Measurements from ENCODE around the gene ENDOG.
A peak's percentile ranks its signal among the peaks of the same experiment; 100 is the strongest.
"Not testable (repeated sequence)": the region's sequence is repeated elsewhere in the genome, so short reads cannot be mapped to it uniquely, and the experiment has no call there.

Gene ENDOG

DNA sequence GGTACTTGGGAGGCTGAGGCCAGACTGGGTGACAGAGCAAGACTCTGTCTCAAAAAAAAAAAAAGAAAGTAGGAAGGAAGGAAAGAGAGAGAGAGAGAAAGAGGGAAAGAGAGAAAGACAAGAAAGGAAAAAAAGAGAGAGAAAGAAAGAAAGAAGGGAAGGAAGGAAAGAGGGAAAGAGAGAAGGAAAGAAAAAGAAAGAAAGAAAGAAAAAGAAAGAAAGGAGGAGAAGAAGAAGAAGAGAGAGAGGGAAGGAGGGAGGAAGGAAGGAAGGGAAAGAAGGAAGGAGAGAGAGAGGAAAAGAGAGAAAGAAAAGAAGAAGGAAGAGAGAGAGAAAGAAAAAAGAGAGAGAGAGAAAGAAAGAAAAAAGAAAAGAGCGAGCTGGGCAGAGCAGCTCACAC, 43.5 kb upstream of the ENDOG start:
- DNase-seq (ENCODE audit: low read depth), result no peak
- TF ChIP-seq, protein P1, sequence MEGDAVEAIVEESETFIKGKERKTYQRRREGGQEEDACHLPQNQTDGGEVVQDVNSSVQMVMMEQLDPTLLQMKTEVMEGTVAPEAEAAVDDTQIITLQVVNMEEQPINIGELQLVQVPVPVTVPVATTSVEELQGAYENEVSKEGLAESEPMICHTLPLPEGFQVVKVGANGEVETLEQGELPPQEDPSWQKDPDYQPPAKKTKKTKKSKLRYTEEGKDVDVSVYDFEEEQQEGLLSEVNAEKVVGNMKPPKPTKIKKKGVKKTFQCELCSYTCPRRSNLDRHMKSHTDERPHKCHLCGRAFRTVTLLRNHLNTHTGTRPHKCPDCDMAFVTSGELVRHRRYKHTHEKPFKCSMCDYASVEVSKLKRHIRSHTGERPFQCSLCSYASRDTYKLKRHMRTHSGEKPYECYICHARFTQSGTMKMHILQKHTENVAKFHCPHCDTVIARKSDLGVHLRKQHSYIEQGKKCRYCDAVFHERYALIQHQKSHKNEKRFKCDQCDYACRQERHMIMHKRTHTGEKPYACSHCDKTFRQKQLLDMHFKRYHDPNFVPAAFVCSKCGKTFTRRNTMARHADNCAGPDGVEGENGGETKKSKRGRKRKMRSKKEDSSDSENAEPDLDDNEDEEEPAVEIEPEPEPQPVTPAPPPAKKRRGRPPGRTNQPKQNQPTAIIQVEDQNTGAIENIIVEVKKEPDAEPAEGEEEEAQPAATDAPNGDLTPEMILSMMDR (IDR thresholded peaks at IDR 0.05; ENCODE audit: low read depth, low read length, missing control alignments), result no peak
- no peak overlapping the region for H3K4me3 ChIP-seq (ENCODE audit: low read depth, low read length)
- in situ Hi-C loops (cut with HindIII; ENCODE audit: low sequenced_read_pairs), result no loop called here

DNA sequence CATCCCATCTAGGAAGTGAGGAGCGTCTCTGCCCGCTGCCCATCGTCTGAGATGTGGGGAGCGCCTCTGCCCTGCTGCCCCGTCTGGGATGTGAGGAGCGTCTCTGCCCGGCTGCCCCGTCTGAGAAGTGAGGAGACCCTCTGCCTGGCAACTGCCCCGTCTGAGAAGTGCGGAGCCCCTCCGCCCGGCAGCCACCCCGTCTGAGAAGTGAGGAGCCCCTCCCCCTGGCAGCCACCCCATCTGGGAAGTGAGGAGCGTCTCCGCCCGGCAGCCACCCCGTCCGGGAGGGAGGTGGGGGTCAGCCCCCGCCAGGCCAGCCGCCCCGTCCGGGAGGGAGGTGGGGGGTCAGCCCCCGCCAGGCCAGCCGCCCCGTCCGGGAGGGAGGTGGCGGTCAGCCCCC, 38.2 kb upstream of the ENDOG start:
- H3K4me3 ChIP-seq (ENCODE audit: low read depth, low read length); in situ Hi-C loops (cut with HindIII; ENCODE audit: low sequenced_read_pairs); DNase-seq (ENCODE audit: low read depth): not testable (repeated sequence)

DNA sequence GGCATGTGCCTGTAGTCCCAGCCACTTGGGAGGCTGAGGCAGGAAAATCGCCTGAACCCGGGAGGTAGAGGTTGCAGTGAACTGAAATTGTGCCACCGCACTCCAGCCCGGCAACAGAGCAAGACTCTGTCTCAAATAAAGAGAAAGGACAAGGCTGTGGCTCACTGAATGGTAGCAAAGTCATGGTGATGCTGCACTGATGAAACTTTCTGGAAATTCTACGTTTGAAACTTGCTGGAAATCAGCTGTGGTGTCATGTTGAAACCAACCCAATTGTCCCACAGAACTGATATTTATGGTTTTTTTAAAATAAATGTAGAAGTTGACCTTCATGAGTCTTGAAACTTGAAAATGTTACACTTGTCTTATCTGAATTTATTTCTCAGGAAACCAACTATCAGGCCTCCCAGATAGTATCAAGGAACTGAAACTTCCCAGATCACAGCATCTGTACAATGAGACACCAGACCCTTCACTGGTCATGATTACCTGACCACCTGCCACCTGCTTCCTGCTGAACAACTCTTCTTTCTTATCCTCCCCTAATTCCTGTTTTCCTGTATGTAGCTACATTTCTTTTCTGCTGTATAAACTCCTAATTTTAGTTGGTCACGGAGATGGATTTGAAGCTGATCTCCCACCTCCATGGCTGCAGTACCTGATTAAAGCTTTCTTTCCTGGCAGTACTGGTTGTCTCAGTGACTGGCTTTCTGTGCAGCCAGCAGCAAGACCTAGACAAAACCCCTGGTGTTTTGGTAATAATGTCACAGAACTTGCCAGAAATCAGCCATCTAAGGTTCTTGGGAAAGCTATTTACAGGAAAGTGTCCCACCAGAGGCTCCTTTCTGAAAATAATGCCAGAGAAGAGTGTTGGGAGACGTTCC, 36.9 kb upstream of the ENDOG start:
- TF ChIP-seq, protein P1 (IDR thresholded peaks at IDR 0.05; ENCODE audit: low read depth, low read length, missing control alignments), result no peak

DNA sequence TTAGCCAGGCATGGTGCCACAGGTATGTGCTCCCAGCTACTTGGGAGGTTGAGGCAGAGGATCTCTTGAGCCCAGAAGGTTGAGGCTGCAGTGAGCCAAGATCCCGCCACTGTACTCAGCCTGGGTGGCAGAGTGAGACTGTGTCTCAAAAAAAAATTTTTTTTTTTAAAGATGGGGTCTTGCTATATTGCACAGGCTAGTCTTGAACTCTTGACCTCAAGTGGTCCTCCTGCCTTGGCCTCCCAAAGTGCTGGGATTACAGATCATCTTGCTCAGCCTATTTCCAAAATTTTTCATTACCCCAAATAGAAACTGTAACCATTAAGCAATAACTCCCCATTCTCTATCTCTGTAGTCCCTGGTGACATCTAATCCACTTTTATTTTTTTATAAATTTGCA, 35.6 kb upstream of the ENDOG start:
- H3K4me3 ChIP-seq (ENCODE audit: low read depth, low read length), result no peak overlapping the region
- in situ Hi-C loops (cut with HindIII; ENCODE audit: low sequenced_read_pairs), result no loop called here
- TF ChIP-seq, protein P1 (IDR thresholded peaks at IDR 0.05; ENCODE audit: low read depth, low read length, missing control alignments), result no peak
- no peak for DNase-seq (ENCODE audit: low read depth)

More for the DNA sequence above, 36.9 kb upstream of the ENDOG start:
- no peak for DNase-seq (ENCODE audit: low read depth)
- no peak overlapping the region for H3K4me3 ChIP-seq (ENCODE audit: low read depth, low read length)
- in situ Hi-C loops (cut with HindIII; ENCODE audit: low sequenced_read_pairs), result no loop called here

DNA sequence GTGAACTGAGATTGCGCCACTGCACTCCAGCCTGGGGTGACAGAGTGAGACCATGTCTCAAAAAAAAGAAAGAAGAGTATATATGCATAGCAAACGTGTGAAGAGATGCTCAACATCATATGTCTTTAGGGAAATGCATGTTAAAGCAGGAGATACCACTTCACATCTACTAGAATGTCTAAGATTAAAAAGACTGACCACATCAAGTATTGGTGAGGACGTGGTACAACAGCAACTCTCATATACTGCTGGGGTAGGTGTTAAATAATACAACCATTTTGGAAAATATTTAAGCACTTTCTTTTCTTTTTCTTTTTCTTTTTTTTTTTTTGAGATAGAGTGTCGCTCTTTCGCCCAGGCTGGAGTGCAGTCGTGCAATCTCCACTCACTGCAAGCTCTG, 32.9 kb upstream of the ENDOG start:
- in situ Hi-C loops (cut with HindIII; ENCODE audit: low sequenced_read_pairs), result no loop called here
- TF ChIP-seq, protein P1 (IDR thresholded peaks at IDR 0.05; ENCODE audit: low read depth, low read length, missing control alignments), result no peak
- H3K4me3 ChIP-seq (ENCODE audit: low read depth, low read length), result no peak overlapping the region
- no peak for DNase-seq (ENCODE audit: low read depth)

DNA sequence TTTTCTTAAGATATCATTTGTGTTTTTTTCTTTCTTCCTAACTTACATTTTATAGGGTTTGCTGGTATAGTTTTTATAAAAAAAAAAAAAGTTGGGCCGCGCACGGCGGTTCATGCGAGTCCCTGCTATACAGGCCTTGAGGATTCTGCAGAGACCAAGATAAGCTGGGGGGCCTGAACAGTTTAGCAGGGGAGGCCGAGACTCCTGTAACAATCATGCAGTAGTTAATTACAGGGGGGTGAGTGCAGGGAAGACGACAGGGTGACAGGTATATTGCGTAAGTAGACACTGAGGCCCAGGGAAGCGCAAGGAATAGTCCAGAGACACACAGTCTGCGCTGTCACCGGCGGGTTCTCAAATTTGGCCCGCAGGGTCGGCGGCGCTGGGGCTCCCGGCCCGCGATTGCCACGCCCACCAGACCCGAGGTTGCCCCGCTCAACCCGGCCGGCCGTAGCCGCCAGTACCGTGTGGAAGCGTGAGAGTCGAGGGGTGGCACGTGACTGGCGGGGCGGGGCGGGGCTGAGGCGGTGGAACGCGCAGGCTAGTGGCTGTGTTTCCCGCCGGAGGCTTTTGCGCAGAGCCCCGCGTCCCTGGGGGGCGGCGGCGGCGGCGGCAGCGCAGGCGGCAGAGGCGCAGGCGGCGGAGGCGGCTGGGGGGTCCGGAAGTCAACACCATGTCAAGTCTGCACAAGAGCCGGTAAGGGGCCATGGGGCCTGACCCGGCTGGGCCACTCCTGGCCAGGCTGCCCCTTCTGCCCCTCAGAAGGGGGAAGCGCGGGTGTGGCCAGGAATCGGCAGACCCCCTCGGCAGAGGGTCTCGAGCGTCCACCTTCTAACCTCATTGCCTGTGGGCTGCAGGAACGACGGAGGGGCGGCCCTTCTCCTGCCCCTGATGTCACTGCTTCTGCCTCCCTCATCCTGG, 31.4 kb upstream of the ENDOG start, which contains the start of gene TBC1D13:
TBC1D13 (plus strand) TSS at position 573 of the 921 bp plus-strand sequence; CDS start at position 674, 101 bp downstream.
- in situ Hi-C loops (cut with HindIII; ENCODE audit: low sequenced_read_pairs), result no loop called here
- H3K4me3 ChIP-seq (ENCODE audit: low read depth, low read length), result peak within 1 kb of the TSS; percentile 91
- DNase-seq (ENCODE audit: low read depth), result peak; percentile 45
- TF ChIP-seq, protein P1 (IDR thresholded peaks at IDR 0.05; ENCODE audit: low read depth, low read length, missing control alignments), result no peak

Measured in astrocyte of the cerebellum (primary cell).